ENCODE results near the gene SORBS2.

SORBS2 gene

GRCh38 chr4:185744946-185745345 is 67.0 kb downstream of the SORBS2 start:
- no peak for DNase-seq (ENCODE audit: low read depth)
- H3K4me3 ChIP-seq (ENCODE audit: low read depth, low read length): no peak overlapping the region
- in situ Hi-C loops (cut with HindIII; ENCODE audit: low sequenced_read_pairs): no loop called here
- no peak for TF ChIP-seq CTCF (IDR thresholded peaks at IDR 0.05; ENCODE audit: low read depth, low read length, missing control alignments)

- TF ChIP-seq CTCF (IDR thresholded peaks at IDR 0.05; ENCODE audit: low read depth, low read length, missing control alignments): no peak
- no peak overlapping the region for H3K4me3 ChIP-seq (ENCODE audit: low read depth, low read length)
- DNase-seq (ENCODE audit: low read depth): no peak
- in situ Hi-C loops (cut with HindIII; ENCODE audit: low sequenced_read_pairs): no loop called here
These were observed 67.5 kb downstream of the SORBS2 start for GRCh38 chr4:185744488-185744862.

- in situ Hi-C loops (cut with HindIII; ENCODE audit: low sequenced_read_pairs): no loop called here
- peak; percentile 63 for DNase-seq (ENCODE audit: low read depth)
- no peak overlapping the region for H3K4me3 ChIP-seq (ENCODE audit: low read depth, low read length)
- no peak for TF ChIP-seq CTCF (IDR thresholded peaks at IDR 0.05; ENCODE audit: low read depth, low read length, missing control alignments)
These were observed 68.1 kb downstream of the SORBS2 start for GRCh38 chr4:185743722-185744487.

- in situ Hi-C loops (cut with HindIII; ENCODE audit: low sequenced_read_pairs): no loop called here
- H3K4me3 ChIP-seq (ENCODE audit: low read depth, low read length): no peak overlapping the region
- DNase-seq (ENCODE audit: low read depth): no peak
- TF ChIP-seq CTCF (IDR thresholded peaks at IDR 0.05; ENCODE audit: low read depth, low read length, missing control alignments): no peak
These were observed 69.2 kb downstream of the SORBS2 start for GRCh38 chr4:185742766-185743165.

- no peak for TF ChIP-seq CTCF (IDR thresholded peaks at IDR 0.05; ENCODE audit: low read depth, low read length, missing control alignments)
- no peak for DNase-seq (ENCODE audit: low read depth)
- in situ Hi-C loops (cut with HindIII; ENCODE audit: low sequenced_read_pairs): no loop called here
- H3K4me3 ChIP-seq (ENCODE audit: low read depth, low read length): no peak overlapping the region
These were observed 70.2 kb downstream of the SORBS2 start for GRCh38 chr4:185741795-185742194.

- no peak overlapping the region for H3K4me3 ChIP-seq (ENCODE audit: low read depth, low read length)
- DNase-seq (ENCODE audit: low read depth): no peak
- in situ Hi-C loops (cut with HindIII; ENCODE audit: low sequenced_read_pairs): no loop called here
- no peak for TF ChIP-seq CTCF (IDR thresholded peaks at IDR 0.05; ENCODE audit: low read depth, low read length, missing control alignments)
These were observed 71.5 kb downstream of the SORBS2 start for GRCh38 chr4:185740471-185740873.

Measured in astrocyte of the cerebellum (primary cell).